Hepatocyte (in vitro differentiated cells): ENCODE data around the gene HACD2.

Experiments used
- CTCF ChIP-seq: fragments of 200-600 bp; sonication (generic); IDR thresholded peaks from 2 replicates; pipeline ENCODE4 v1.5.1; 2016; ENCODE audit warnings: antibody characterized with exemption, mild to moderate bottlenecking; ENCODE audit not compliant: poor library complexity
- EZH2 ChIP-seq: fragments of 200-600 bp; sonication (generic); IDR thresholded peaks from 2 replicates; pipeline ENCODE4 v1.6.1; 2016; ENCODE audit warnings: antibody characterized with exemption, mild to moderate bottlenecking, borderline replicate concordance
- EZH2phosphoT487 ChIP-seq: fragments of 200-600 bp; sonication (generic); IDR thresholded peaks from one replicate; pipeline ENCODE4 v1.6.1; 2018; ENCODE audit warnings: antibody characterized with exemption, mild to moderate bottlenecking, low read depth, moderate library complexity; ENCODE audit not compliant: unreplicated experiment, severe bottlenecking

- no peak for TF ChIP-seq CTCF
- TF ChIP-seq EZH2phosphoT487: no peak
- TF ChIP-seq EZH2: no peak
Measured at GRCh38 chr3:123568034-123568433, 16.8 kb downstream of the HACD2 start.
